Ectodermal cell (in vitro differentiated cells): Measurements from ENCODE around the gene PPA2. TPM values are rescaled to one million over a fixed set of nuclear protein-coding genes. Genes with fewer than 3 reads are reported as not detected.

Source experiments
- H3K27ac ChIP-seq: 2 replicates; pipeline ENCODE4 v1.7.0; 2013; ENCODE audit warnings: mild to moderate bottlenecking, low read depth, low read length; ENCODE audit not compliant: insufficient read depth, poor library complexity, severe bottlenecking
- H3K27me3 ChIP-seq: 2 replicates; pipeline ENCODE4 v1.7.0; 2013; ENCODE audit warnings: mild to moderate bottlenecking, low read length; ENCODE audit not compliant: insufficient read depth, control insufficient read depth, poor library complexity, severe bottlenecking
- H3K36me3 ChIP-seq: one replicate; pipeline ENCODE4 v1.7.0; 2013; ENCODE audit warnings: low read length; ENCODE audit not compliant: control insufficient read depth, insufficient read depth
- H3K4me1 ChIP-seq: one replicate; pipeline ENCODE4 v1.7.0; 2013; ENCODE audit warnings: low read length; ENCODE audit not compliant: control insufficient read depth, insufficient read depth
- H3K4me3 ChIP-seq: 2 replicates; pipeline ENCODE4 v1.7.0; 2013; ENCODE audit warnings: low read depth, low read length, control low read depth; ENCODE audit not compliant: insufficient read depth
- H3K9me3 ChIP-seq: 2 replicates; pipeline ENCODE4 v1.7.0; 2013; ENCODE audit warnings: mild to moderate bottlenecking, low read length, moderate library complexity; ENCODE audit not compliant: control insufficient read depth
- WGBS, 2 experiments: methylation state at CpG; one replicate each; pipeline ENCODE4 v1.1.7; 2013; ENCODE audit warnings: missing lambda C conversion rate in 2 of 2; 5-methylcytosine and 5-hydroxymethylcytosine counted together
- polyA plus RNA-seq, 4 experiments: library from polyadenylated mRNA; stranded (reverse); fragments of 50-300 nt; gene quantifications; one replicate each; pipeline ENCODE4 v1.2.3, GENCODE V29; 2013

Gene PPA2
- 168 TPM for polyA plus RNA-seq (2013, experiment 1 of 4)
- polyA plus RNA-seq (2013, experiment 2 of 4): 179 TPM
- 138 TPM for polyA plus RNA-seq (2013, experiment 3 of 4)
- polyA plus RNA-seq (2013, experiment 4 of 4): 164 TPM

- Histone ChIP-seq H3K4me3 (peak within 1 kb of the TSS; percentile 84), H3K36me3 (no peaks in the 10 kb centered on the region), H3K4me1 (peaks cover 10% of the 10 kb centered on the region), H3K27me3 (peaks cover 4% of the 10 kb centered on the region), H3K27ac (peak within 1 kb of the TSS; percentile 86), H3K9me3 (no peaks in the 10 kb centered on the region)
- WGBS, 2 experiments: 0 to 1% methylated on average over 72 of the region's 72 CpGs
These were observed at the start of gene PPA2 for GRCh38 chr4:105473324-105474098. PPA2 (minus strand) TSS chr4:105474062; CDS start chr4:105474050, 12 bp downstream.

- Histone ChIP-seq H3K27me3 (no peaks in the 10 kb centered on the region), H3K27ac (no peak overlapping the region), H3K4me3 (no peak overlapping the region), H3K4me1 (no peaks in the 10 kb centered on the region), H3K9me3 (no peaks in the 10 kb centered on the region), H3K36me3 (no peaks in the 10 kb centered on the region)
- 13 to 30% methylated on average over 3 of the region's 3 CpGs for WGBS, 2 experiments
These were observed 47.2 kb upstream of the PPA2 start for GRCh38 chr4:105520819-105521790.

- H3K27me3 ChIP-seq: no peaks in the 10 kb centered on the region
- H3K9me3 ChIP-seq: no peaks in the 10 kb centered on the region
- H3K36me3 ChIP-seq: no peaks in the 10 kb centered on the region
- no peak overlapping the region for H3K4me3 ChIP-seq
- WGBS, 2 experiments: 67 to 71% methylated on average over 2 of the region's 2 CpGs
- H3K27ac ChIP-seq: no peak overlapping the region
- H3K4me1 ChIP-seq: no peaks in the 10 kb centered on the region
These were observed 36.4 kb upstream of the PPA2 start for GRCh38 chr4:105510245-105510644.

- H3K4me3 ChIP-seq: no peak overlapping the region
- H3K9me3 ChIP-seq: no peaks in the 10 kb centered on the region
- no peak overlapping the region for H3K27ac ChIP-seq
- H3K36me3 ChIP-seq: no peaks in the 10 kb centered on the region
- H3K4me1 ChIP-seq: no peaks in the 10 kb centered on the region
- WGBS, 2 experiments: 88% methylated on average over 1 of the region's 1 CpG; no CpG with 5 or more reads in 1 of the 2 experiments
- no peaks in the 10 kb centered on the region for H3K27me3 ChIP-seq
These were observed 35.9 kb upstream of the PPA2 start for GRCh38 chr4:105509714-105510113.

- Histone ChIP-seq H3K36me3 (no peaks in the 10 kb centered on the region), H3K9me3 (no peaks in the 10 kb centered on the region), H3K4me3 (no peak overlapping the region), H3K27ac (no peak overlapping the region), H3K27me3 (no peaks in the 10 kb centered on the region), H3K4me1 (no peaks in the 10 kb centered on the region)
- 85 to 89% methylated on average over 1 of the region's 1 CpG for WGBS, 2 experiments
These were observed 35.4 kb upstream of the PPA2 start for GRCh38 chr4:105509291-105509690.

GRCh38 chr4:105504744-105505143 is 30.9 kb upstream of the PPA2 start:
- H3K36me3 ChIP-seq: no peaks in the 10 kb centered on the region
- no peak overlapping the region for H3K27ac ChIP-seq
- H3K27me3 ChIP-seq: no peaks in the 10 kb centered on the region
- H3K4me1 ChIP-seq: no peaks in the 10 kb centered on the region
- no peak overlapping the region for H3K4me3 ChIP-seq
- WGBS, 2 experiments: 82 to 92% methylated on average over 2 of the region's 2 CpGs
- no peaks in the 10 kb centered on the region for H3K9me3 ChIP-seq

GRCh38 chr4:105503484-105503883 is 29.6 kb upstream of the PPA2 start:
- no peaks in the 10 kb centered on the region for H3K36me3 ChIP-seq
- no peak overlapping the region for H3K4me3 ChIP-seq
- no peaks in the 10 kb centered on the region for H3K27me3 ChIP-seq
- no peaks in the 10 kb centered on the region for H3K9me3 ChIP-seq
- WGBS, 2 experiments: 100% methylated on average over 1 of the region's 2 CpGs; no CpG with 5 or more reads in 1 of the 2 experiments
- H3K27ac ChIP-seq: no peak overlapping the region
- no peaks in the 10 kb centered on the region for H3K4me1 ChIP-seq

GRCh38 chr4:105496899-105497298 is 23.0 kb upstream of the PPA2 start:
- Histone ChIP-seq H3K27ac (no peak overlapping the region), H3K27me3 (no peaks in the 10 kb centered on the region), H3K36me3 (no peaks in the 10 kb centered on the region), H3K4me3 (no peak overlapping the region), H3K4me1 (no peaks in the 10 kb centered on the region), H3K9me3 (no peaks in the 10 kb centered on the region)
- WGBS, 2 experiments: 20 to 33% methylated on average over 1 to 2 of the region's 2 CpGs

- no peaks in the 10 kb centered on the region for H3K27me3 ChIP-seq
- H3K4me1 ChIP-seq: no peaks in the 10 kb centered on the region
- no peaks in the 10 kb centered on the region for H3K36me3 ChIP-seq
- WGBS, 2 experiments: 94 to 96% methylated on average over 3 of the region's 3 CpGs
- no peaks in the 10 kb centered on the region for H3K9me3 ChIP-seq
- H3K27ac ChIP-seq: no peak overlapping the region
- H3K4me3 ChIP-seq: no peak overlapping the region
These were observed 21.8 kb upstream of the PPA2 start for GRCh38 chr4:105495667-105496066.

GRCh38 chr4:105490523-105490922 is 16.7 kb upstream of the PPA2 start:
- WGBS, 2 experiments: 63% methylated on average over 1 of the region's 1 CpG; no CpG with 5 or more reads in 1 of the 2 experiments
- Histone ChIP-seq H3K4me1 (no peaks in the 10 kb centered on the region), H3K27me3 (no peaks in the 10 kb centered on the region), H3K27ac (no peak overlapping the region), H3K36me3 (no peaks in the 10 kb centered on the region), H3K4me3 (no peak overlapping the region), H3K9me3 (no peaks in the 10 kb centered on the region)
